K562 (cell line): ENCODE results near the gene MRAS. TPM values are rescaled to one million over a fixed set of nuclear protein-coding genes. Genes with fewer than 3 reads are reported as not detected.

Source experiments
- BRF1 ChIP-seq: IDR thresholded peaks from 3 replicates; pipeline ENCODE4 v1.6.1; 2011; ENCODE audit warnings: borderline replicate concordance, mild to moderate bottlenecking; ENCODE audit not compliant: insufficient read length; ENCODE audit errors: extremely low read depth
- IFI16 ChIP-seq: fragments of 250-450 bp; sonication (Bioruptor Pico); IDR thresholded peaks from 2 replicates; pipeline ENCODE4 v2.1.2; 2022; ENCODE audit warnings: mild to moderate bottlenecking, inconsistent platforms
- PTTG1 ChIP-seq: fragments of 450-650 bp; IDR thresholded peaks from 2 replicates; pipeline ENCODE4 v1.6.1; 2016; ENCODE audit warnings: low read depth, mild to moderate bottlenecking, missing genetic modification characterization, missing compliant biosample characterization
- RB1 ChIP-seq: fragments of 450-650 bp; IDR thresholded peaks from 2 replicates; pipeline ENCODE4 v1.6.1; 2017; ENCODE audit warnings: low read depth, mild to moderate bottlenecking
- ZBTB43 ChIP-seq: sonication (generic); formaldehyde crosslinking; IDR thresholded peaks from 2 replicates; pipeline ENCODE4 v1.8.0; 2023; ENCODE audit warnings: mild to moderate bottlenecking, missing genetic modification reagents
- polyA plus RNA-seq, 8 experiments: library from polyadenylated mRNA; depleted of rRNA in 4 of 8; stranded (reverse) in 5 of 8; unstranded in 3 of 8; fragments of >200 nt; fragmentation: Nextera tagmentation in 2 of 8; fragmentation: Illumina TruSeq in 1 of 8; extraction: Ambion mirVana in 2 of 8; extraction: Trizol in 1 of 8; gene quantifications; 2 replicates each; pipeline versions ENCODE4 v1.2.1 to v1.2.3, GENCODE V29; 2011 to 2014; ENCODE audit warnings: inconsistent platforms in 1 of 8, missing spikeins in 1 of 8
- total RNA-seq, 7 experiments: library from RNA; depleted of rRNA in 6 of 7; stranded (reverse); fragments of >200 nt in 6 of 7; fragmentation: Illumina TruSeq in 2 of 7; extraction: Trizol in 2 of 7; gene quantifications; 2 replicates each; pipeline versions ENCODE4 v1.2.1 to v1.2.3, GENCODE V29; 2011 to 2021; ENCODE audit warnings: low replicate concordance in 1 of 7
- TF ChIP-seq, protein P1 (sequence below): fragments of 450-650 bp; IDR thresholded peaks from 2 replicates; pipeline ENCODE4 v1.7.1; 2018; ENCODE audit warnings: mild to moderate bottlenecking, low read depth; ENCODE audit not compliant: partially characterized antibody
- TF ChIP-seq, protein P2 (sequence below): fragments of 450-650 bp; formaldehyde crosslinking; IDR thresholded peaks from 2 replicates; pipeline ENCODE4 v1.4.0; 2020; ENCODE audit warnings: mild to moderate bottlenecking, moderate library complexity

MRAS gene
- total and polyA plus RNA-seq, 9 of the 15 experiments (the other 6 are each of a cell fraction or from before 2014, with no cell fraction given) = 1.5 to 10.0 (median 5.0) TPM

- TF ChIP-seq, protein P1, sequence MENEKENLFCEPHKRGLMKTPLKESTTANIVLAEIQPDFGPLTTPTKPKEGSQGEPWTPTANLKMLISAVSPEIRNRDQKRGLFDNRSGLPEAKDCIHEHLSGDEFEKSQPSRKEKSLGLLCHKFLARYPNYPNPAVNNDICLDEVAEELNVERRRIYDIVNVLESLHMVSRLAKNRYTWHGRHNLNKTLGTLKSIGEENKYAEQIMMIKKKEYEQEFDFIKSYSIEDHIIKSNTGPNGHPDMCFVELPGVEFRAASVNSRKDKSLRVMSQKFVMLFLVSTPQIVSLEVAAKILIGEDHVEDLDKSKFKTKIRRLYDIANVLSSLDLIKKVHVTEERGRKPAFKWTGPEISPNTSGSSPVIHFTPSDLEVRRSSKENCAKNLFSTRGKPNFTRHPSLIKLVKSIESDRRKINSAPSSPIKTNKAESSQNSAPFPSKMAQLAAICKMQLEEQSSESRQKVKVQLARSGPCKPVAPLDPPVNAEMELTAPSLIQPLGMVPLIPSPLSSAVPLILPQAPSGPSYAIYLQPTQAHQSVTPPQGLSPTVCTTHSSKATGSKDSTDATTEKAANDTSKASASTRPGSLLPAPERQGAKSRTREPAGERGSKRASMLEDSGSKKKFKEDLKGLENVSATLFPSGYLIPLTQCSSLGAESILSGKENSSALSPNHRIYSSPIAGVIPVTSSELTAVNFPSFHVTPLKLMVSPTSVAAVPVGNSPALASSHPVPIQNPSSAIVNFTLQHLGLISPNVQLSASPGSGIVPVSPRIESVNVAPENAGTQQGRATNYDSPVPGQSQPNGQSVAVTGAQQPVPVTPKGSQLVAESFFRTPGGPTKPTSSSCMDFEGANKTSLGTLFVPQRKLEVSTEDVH = no peak
- TF ChIP-seq PTTG1 (no peak), IFI16 (CRISPR knock-in tag) (no peak), ZBTB43 (no peak), BRF1 (no peak), RB1 (no peak)
- TF ChIP-seq, protein P2, sequence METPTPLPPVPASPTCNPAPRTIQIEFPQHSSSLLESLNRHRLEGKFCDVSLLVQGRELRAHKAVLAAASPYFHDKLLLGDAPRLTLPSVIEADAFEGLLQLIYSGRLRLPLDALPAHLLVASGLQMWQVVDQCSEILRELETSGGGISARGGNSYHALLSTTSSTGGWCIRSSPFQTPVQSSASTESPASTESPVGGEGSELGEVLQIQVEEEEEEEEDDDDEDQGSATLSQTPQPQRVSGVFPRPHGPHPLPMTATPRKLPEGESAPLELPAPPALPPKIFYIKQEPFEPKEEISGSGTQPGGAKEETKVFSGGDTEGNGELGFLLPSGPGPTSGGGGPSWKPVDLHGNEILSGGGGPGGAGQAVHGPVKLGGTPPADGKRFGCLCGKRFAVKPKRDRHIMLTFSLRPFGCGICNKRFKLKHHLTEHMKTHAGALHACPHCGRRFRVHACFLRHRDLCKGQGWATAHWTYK = no peak
Measured at GRCh38 chr3:138310494-138310893, 37.9 kb upstream of the MRAS start (continued).
